Activated T-helper 1 cell treated with anti-CD3 and anti-CD28 coated beads, Interleukin-12 subunit alpha, Interleukin-12 subunit beta, Interleukin-2, Interleukin-4 antibody, amounts not matched to agents 30 ng/mL and 10 ng/mL and 1 ng/mL, durations not matched to agents 14 hours and 24 hours and 36 hours (primary cell): ENCODE results near the gene C12orf54. TPM values are rescaled to one million over a fixed set of nuclear protein-coding genes. Genes with fewer than 3 reads are reported as not detected.
"Not testable (repeated sequence)": the region's sequence is repeated elsewhere in the genome, so short reads cannot be mapped to it uniquely, and the experiment has no call there.

Source experiments
- DNase-seq: peaks from one replicate; pipeline ENCODE4 v3.0.0; 2021; ENCODE audit warnings: low spot score
- H3K27ac Mint-ChIP-seq: one replicate; pipeline ENCODE4 v1.8.0; 2021; ENCODE audit warnings: mild to moderate bottlenecking, mixed read lengths
- H3K27me3 Mint-ChIP-seq: one replicate; pipeline ENCODE4 v1.8.0; 2022; ENCODE audit warnings: mild to moderate bottlenecking, moderate library complexity, mixed read lengths; ENCODE audit not compliant: insufficient read depth
- H3K36me3 Mint-ChIP-seq: one replicate; pipeline ENCODE4 v1.8.0; 2021; ENCODE audit warnings: low read depth, mixed read lengths
- H3K4me1 Mint-ChIP-seq: one replicate; pipeline ENCODE4 v1.8.0; 2021; ENCODE audit warnings: low read depth, mixed read lengths
- H3K4me3 Mint-ChIP-seq: one replicate; pipeline ENCODE4 v1.8.0; 2021; ENCODE audit warnings: mild to moderate bottlenecking, moderate library complexity, mixed read lengths
- H3K9me3 Mint-ChIP-seq: one replicate; pipeline ENCODE4 v1.8.0; 2021; ENCODE audit warnings: mixed read lengths
- intact Hi-C: fragments of 100-400 bp; cut with micrococcal nuclease; formaldehyde crosslinking; loops from one replicate; pipeline ENCODE4 v1.15.1; 2024
- total RNA-seq: library from RNA; stranded (reverse); gene quantifications from 2 replicates; pipeline ENCODE4 v1.2.3, GENCODE V29; 2022

C12orf54 gene
- total RNA-seq, 1 donor from 2014 or later, result not detected

DNA sequence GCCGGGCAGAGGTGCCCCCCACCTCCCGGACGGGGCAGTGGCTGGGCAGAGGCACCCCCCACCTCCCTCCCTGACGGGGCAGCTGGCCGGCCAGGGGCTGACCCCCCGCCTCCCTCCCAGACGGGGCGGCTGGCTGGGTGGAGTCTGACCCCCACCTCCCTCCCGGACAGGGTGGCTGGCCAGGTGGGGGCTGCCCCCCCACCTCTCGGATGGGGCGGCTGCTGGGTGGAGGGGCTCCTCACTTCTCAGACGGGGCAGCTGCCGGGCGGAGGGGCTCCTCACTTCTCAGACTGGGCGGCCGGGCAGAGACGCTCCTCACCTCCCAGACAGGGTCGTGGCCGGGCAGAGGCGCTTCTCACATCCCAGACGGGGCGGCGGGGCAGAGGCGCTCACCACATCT is 38.1 kb downstream of the C12orf54 start:
- H3K27me3 Mint-ChIP-seq, H3K27ac Mint-ChIP-seq, intact Hi-C loops, DNase-seq, H3K9me3 Mint-ChIP-seq, H3K4me3 Mint-ChIP-seq, H3K36me3 Mint-ChIP-seq, H3K4me1 Mint-ChIP-seq: not testable (repeated sequence)

GRCh38 chr12:48525332-48525731 is 43.0 kb downstream of the C12orf54 start, which contains the start of gene OR8S1:
Gene OR8S1 (plus strand): TSS chr12:48525632. CDS start chr12:48525632, 0 bp downstream.
- intact Hi-C loops, result no loop called here
- no peaks in the 10 kb centered on the region for H3K4me1 Mint-ChIP-seq
- no peak within 1 kb of the TSS for H3K27ac Mint-ChIP-seq
- H3K4me3 Mint-ChIP-seq, result no peak within 1 kb of the TSS
- no peaks in the 10 kb centered on the region for H3K27me3 Mint-ChIP-seq
- no peaks in the 10 kb centered on the region for H3K36me3 Mint-ChIP-seq
- no peak for DNase-seq
- no peaks in the 10 kb centered on the region for H3K9me3 Mint-ChIP-seq

DNA sequence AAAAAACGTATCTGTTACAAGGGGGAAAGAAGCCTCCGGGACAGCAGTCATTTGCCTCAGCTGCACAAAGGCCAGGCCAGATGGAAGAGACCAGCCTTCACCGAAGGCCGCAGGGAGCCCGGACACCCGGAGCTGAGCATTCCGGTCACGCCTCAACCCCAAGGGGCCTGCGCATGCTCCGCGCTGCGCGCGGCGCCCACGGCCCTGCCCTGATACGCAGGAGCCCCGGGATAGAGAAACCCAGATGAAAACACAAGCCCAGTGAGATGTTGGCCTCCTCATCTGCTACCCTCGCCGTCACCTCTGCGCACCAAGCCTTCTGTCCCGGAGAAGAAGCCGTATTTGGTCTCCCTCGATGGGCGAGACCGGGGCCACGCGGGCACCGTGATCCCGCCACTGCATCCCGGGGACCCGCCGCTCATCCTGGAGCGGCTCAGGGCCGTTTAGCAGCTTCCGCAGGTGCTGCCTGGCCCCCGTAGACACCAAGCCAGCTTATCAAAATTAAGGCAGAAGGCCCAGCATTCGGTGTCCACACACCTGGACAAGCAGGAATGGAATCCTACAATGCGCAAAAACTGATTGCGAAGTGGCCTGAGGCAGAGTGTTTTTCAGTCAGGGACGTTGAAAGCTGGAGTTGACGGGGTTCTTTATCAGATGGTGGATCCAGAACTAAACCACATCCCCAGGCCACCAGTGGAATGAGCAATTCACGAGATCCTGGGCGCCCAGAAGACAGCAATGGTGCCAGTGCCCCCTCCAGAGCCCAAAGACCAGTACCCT is 45.8 kb downstream of the C12orf54 start:
- Mint-ChIP-seq H3K9me3 (no peaks in the 10 kb centered on the region), H3K27me3 (peaks cover 2% of the 10 kb centered on the region), H3K4me1 (peaks cover 6% of the 10 kb centered on the region), H3K27ac (no peak overlapping the region), H3K36me3 (no peaks in the 10 kb centered on the region), H3K4me3 (no peak overlapping the region)
- intact Hi-C loops, result no loop called here
- no peak for DNase-seq

DNA sequence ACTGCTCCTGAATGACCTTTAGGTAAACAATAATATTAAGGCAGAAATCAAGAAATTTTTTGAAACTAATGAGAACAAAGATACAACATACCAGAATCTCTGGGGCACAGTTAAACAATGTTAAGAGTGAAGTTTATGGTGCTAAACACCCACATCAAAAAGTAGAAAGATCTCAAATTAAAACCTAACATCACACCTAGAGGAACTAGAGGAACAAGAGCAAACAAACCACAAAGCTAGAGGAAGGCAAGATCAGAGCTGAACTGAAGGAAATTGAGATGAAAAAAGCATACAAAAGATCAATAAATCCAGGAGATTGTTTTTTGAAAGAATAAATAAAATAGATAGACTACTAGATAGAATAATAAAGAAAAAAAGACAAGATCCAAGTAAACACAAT is 50.3 kb downstream of the C12orf54 start:
- intact Hi-C loops, result no loop called here
- no peak for DNase-seq

DNA sequence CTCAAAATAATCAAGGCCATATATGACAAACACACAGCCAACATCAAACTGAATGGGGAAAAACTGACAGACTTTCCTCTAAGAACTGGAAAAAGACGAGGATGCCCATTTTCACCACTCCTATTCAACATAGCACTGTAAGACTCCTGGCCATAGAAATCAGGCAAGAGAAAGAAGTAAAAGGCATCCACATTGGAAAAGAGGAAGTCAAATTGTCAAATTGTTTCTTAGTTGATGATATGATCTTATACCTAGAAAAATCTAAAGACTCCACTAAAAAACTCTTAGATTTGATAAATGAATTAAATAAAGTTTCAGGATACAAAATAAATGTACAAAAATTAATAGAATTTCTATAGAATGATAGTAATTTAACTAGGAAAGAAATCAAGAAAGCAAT is 54.3 kb downstream of the C12orf54 start:
- H3K4me3 Mint-ChIP-seq, result no peak overlapping the region
- intact Hi-C loops, result no loop called here
- no peak overlapping the region for H3K27ac Mint-ChIP-seq
- H3K27me3 Mint-ChIP-seq, result peaks cover 2% of the 10 kb centered on the region
- no peaks in the 10 kb centered on the region for H3K9me3 Mint-ChIP-seq
- peaks cover 11% of the 10 kb centered on the region for H3K4me1 Mint-ChIP-seq
- no peak for DNase-seq
- H3K36me3 Mint-ChIP-seq, result no peaks in the 10 kb centered on the region

More for the DNA sequence above, 50.3 kb downstream of the C12orf54 start:
- Mint-ChIP-seq H3K27ac (no peak overlapping the region), H3K27me3 (peaks cover 2% of the 10 kb centered on the region), H3K4me1 (peaks cover 6% of the 10 kb centered on the region), H3K4me3 (no peak overlapping the region), H3K36me3 (no peaks in the 10 kb centered on the region), H3K9me3 (no peaks in the 10 kb centered on the region)

DNA sequence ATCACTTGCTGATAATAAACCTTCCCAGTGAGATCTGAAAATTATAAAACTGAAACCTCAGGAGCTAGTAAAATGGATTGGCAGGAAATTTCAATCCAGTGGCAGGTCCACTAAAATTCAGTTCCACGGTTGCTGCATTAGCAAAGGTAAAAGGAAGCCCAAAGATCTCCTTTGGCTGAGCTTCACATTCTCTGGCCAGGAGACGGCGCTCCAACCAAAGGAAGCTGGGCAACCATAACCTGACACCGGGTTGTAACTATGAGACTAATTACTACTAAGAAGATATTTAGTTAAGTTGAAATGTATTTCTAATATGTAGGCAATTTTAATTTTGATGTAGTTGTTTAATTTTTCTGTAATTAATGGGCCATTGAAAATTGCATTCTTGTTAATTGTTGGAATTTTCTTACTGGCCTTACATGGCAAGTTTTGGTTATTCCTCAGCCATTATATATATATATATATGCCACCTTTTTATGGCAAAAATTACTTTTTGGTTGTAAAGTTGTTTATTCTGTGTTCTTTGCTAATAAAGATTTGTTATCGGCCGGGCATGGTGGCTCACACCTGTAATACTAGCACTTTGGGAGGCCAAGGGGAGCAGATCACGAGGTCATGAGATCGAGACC is 60.1 kb downstream of the C12orf54 start:
- H3K27me3 Mint-ChIP-seq, result no peaks in the 10 kb centered on the region
- H3K36me3 Mint-ChIP-seq, result no peaks in the 10 kb centered on the region
- no peak overlapping the region for H3K27ac Mint-ChIP-seq
- no peak for DNase-seq
- no peak overlapping the region for H3K4me3 Mint-ChIP-seq
- intact Hi-C loops, result loop anchor here (1.0 kb wide), 2 partner anchors 76 to 253 kb away; no protein-coding TSS in a partner anchor
- peaks cover 5% of the 10 kb centered on the region for H3K4me1 Mint-ChIP-seq
- no peaks in the 10 kb centered on the region for H3K9me3 Mint-ChIP-seq

DNA sequence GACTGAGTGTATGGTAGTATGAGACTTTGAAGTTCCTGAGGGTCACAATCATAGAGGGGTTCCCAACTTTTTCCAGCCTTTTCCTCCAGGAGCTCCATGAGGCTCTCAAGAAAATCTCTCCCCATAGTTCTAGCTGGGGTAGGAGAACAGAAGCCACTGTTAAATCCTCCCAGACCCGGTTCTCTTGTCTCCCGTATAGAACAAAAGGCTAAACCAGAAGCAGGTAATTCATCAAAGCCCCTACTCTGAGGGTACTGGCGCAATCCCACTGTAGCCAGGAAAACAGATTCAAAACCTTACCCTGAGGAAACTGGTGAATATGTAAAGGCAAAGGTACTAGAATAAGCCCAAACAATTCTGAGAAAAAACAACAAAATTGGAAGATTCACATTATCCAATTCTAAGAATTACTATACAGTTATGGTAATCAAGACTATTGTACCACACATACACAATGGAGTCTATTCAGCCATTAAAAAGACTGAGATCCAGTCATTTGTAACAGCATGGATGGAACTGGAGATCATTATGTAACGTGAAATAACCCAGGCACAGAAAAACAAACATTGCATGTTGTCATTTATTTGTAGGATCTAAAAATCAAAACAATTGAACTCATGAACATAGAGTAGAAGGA is 63.7 kb downstream of the C12orf54 start:
- DNase-seq, result no peak
- H3K27ac Mint-ChIP-seq, result no peak overlapping the region
- peaks cover 9% of the 10 kb centered on the region for H3K9me3 Mint-ChIP-seq
- H3K4me3 Mint-ChIP-seq, result no peak overlapping the region
- intact Hi-C loops, result no loop called here
- no peaks in the 10 kb centered on the region for H3K36me3 Mint-ChIP-seq
- no peaks in the 10 kb centered on the region for H3K4me1 Mint-ChIP-seq
- H3K27me3 Mint-ChIP-seq, result no peaks in the 10 kb centered on the region

Other genes starting within 250 kb of the C12orf54 start
- 7.0 and 7.1 TPM in 2 replicates for gene ZNF641, start 131.6 kb upstream of the C12orf54 start, total RNA-seq
- gene ANP32D, start 9.9 kb upstream of the C12orf54 start, total RNA-seq, result not detected in 2 replicates
- not detected in 2 replicates for gene OR8S1, start 43.1 kb downstream of the C12orf54 start, total RNA-seq
- not detected in 2 replicates for gene LALBA, start 87.5 kb downstream of the C12orf54 start, total RNA-seq
- gene KANSL2, start 199.7 kb downstream of the C12orf54 start, total RNA-seq, result 65.3 and 66.4 TPM in 2 replicates
- gene CCNT1, start 234.2 kb downstream of the C12orf54 start, total RNA-seq, result 67.2 and 67.7 TPM in 2 replicates